ENCODE data around the gene RAB13.

RAB13 gene

DNA sequence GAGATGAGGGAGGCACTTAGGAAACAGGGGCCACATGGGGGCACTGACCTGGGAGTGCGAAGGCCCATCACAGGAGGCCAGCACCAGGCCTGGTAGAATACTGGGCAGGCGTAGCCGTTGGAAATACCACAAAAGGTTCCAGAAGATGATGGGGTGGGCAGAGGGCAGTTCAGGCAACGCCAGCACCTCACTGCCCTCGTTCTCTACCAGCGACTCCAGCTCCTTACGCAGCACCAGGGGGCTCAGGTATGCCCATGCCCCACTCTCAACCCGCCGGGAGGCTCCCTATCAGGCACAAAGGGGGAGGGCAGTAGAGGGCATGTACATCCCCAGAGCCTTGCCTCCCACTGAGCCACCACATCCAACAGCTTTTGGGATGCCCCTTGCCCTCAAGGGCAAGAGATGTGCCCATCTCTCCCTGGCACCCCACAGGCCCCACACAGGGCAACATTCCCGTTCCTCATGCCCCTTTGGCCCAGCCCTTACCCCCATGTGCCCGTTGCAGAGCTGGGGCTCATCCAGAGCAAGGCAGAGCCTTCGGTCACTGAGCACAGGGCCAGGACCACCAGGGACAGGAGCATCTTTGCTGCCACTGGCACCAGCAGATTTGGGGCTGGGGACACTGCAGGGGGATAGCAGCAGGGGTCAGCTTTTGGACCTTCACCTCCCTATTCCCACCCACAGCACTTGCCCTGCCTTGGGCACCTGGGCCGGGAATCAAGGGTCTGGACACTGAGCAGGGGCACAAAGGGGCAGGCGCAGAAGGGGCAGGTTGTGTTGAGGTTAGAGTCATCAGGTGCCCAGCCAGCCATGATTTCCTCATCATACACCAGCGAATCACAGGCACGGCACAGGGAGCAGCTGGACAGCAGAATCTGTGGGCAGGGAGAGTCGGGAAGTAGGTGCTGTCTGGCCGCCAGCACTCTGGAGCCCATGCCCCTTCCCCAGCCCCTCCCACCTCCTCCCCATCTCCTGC lies 53.7 kb downstream of the RAB13 start:
- DNase-seq (ENCODE audit: low spot score), result no peak

Measured in RKO (cell line).